H1 (cell line): ENCODE measurements around the gene EPHB1. TPM values are rescaled to one million over a fixed set of nuclear protein-coding genes. Genes with fewer than 3 reads are reported as not detected.

Experiments used
- polyA plus RNA-seq, 7 experiments: library from polyadenylated mRNA; depleted of rRNA in 3 of 7; stranded (reverse) in 5 of 7; unstranded in 2 of 7; fragments of >200 nt in 5 of 7; fragments of 200-250 nt in 2 of 7; gene quantifications; 1 replicate in 5 of 7; 2 replicates in 1 of 7; 4 replicates in 1 of 7; pipeline versions ENCODE4 v1.2.1 to v1.2.3, GENCODE V29; 2011 to 2013; ENCODE audit warnings: missing spikeins in 2 of 7, mixed read lengths in 2 of 7
- total RNA-seq: library from RNA; stranded (reverse); fragmentation: NEBNext Ultra II Directional; extraction: Animal tissue kit (Norgen Biotek cat#: 25700); gene quantifications from 2 replicates; pipeline ENCODE4 v1.2.1, GENCODE V29; 2021
- TF ChIP-seq, protein P1 (sequence below): fragments of 300-600 bp; sonication (generic); IDR thresholded peaks from 2 replicates; pipeline ENCODE4 v1.7.1; 2012; ENCODE audit warnings: low read length, moderate library complexity, mild to moderate bottlenecking, inconsistent platforms; ENCODE audit not compliant: insufficient replicate concordance

Gene EPHB1
- total and polyA plus RNA-seq, 2 of the 8 experiments (the other 6 are each of a cell fraction or from before 2014, with no cell fraction given), result 3.5 to 5.9 TPM

DNA sequence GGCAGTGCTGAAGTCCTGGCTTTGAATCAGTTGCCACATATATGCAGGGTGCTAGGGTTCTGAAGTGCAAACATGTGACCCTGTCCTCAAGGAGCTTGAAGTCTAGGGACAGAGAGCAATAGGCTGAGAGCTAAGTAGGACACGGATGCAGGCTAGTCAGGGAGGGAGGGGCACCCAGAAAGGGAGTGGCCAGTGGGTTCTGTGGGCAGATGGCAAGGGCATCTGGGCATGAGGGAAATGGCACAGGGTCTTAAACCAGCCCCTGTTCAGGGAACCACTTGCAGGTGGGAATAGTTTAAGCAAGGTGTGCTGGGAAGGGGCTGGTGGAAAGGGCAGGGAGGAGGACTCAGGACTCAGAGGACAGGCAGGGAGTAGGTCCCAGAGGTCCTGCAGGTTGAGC, 46.4 kb upstream of the EPHB1 start (continued):
- TF ChIP-seq, protein P1, sequence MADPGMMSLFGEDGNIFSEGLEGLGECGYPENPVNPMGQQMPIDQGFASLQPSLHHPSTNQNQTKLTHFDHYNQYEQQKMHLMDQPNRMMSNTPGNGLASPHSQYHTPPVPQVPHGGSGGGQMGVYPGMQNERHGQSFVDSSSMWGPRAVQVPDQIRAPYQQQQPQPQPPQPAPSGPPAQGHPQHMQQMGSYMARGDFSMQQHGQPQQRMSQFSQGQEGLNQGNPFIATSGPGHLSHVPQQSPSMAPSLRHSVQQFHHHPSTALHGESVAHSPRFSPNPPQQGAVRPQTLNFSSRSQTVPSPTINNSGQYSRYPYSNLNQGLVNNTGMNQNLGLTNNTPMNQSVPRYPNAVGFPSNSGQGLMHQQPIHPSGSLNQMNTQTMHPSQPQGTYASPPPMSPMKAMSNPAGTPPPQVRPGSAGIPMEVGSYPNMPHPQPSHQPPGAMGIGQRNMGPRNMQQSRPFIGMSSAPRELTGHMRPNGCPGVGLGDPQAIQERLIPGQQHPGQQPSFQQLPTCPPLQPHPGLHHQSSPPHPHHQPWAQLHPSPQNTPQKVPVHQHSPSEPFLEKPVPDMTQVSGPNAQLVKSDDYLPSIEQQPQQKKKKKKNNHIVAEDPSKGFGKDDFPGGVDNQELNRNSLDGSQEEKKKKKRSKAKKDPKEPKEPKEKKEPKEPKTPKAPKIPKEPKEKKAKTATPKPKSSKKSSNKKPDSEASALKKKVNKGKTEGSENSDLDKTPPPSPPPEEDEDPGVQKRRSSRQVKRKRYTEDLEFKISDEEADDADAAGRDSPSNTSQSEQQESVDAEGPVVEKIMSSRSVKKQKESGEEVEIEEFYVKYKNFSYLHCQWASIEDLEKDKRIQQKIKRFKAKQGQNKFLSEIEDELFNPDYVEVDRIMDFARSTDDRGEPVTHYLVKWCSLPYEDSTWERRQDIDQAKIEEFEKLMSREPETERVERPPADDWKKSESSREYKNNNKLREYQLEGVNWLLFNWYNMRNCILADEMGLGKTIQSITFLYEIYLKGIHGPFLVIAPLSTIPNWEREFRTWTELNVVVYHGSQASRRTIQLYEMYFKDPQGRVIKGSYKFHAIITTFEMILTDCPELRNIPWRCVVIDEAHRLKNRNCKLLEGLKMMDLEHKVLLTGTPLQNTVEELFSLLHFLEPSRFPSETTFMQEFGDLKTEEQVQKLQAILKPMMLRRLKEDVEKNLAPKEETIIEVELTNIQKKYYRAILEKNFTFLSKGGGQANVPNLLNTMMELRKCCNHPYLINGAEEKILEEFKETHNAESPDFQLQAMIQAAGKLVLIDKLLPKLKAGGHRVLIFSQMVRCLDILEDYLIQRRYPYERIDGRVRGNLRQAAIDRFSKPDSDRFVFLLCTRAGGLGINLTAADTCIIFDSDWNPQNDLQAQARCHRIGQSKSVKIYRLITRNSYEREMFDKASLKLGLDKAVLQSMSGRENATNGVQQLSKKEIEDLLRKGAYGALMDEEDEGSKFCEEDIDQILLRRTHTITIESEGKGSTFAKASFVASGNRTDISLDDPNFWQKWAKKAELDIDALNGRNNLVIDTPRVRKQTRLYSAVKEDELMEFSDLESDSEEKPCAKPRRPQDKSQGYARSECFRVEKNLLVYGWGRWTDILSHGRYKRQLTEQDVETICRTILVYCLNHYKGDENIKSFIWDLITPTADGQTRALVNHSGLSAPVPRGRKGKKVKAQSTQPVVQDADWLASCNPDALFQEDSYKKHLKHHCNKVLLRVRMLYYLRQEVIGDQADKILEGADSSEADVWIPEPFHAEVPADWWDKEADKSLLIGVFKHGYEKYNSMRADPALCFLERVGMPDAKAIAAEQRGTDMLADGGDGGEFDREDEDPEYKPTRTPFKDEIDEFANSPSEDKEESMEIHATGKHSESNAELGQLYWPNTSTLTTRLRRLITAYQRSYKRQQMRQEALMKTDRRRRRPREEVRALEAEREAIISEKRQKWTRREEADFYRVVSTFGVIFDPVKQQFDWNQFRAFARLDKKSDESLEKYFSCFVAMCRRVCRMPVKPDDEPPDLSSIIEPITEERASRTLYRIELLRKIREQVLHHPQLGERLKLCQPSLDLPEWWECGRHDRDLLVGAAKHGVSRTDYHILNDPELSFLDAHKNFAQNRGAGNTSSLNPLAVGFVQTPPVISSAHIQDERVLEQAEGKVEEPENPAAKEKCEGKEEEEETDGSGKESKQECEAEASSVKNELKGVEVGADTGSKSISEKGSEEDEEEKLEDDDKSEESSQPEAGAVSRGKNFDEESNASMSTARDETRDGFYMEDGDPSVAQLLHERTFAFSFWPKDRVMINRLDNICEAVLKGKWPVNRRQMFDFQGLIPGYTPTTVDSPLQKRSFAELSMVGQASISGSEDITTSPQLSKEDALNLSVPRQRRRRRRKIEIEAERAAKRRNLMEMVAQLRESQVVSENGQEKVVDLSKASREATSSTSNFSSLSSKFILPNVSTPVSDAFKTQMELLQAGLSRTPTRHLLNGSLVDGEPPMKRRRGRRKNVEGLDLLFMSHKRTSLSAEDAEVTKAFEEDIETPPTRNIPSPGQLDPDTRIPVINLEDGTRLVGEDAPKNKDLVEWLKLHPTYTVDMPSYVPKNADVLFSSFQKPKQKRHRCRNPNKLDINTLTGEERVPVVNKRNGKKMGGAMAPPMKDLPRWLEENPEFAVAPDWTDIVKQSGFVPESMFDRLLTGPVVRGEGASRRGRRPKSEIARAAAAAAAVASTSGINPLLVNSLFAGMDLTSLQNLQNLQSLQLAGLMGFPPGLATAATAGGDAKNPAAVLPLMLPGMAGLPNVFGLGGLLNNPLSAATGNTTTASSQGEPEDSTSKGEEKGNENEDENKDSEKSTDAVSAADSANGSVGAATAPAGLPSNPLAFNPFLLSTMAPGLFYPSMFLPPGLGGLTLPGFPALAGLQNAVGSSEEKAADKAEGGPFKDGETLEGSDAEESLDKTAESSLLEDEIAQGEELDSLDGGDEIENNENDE, result no peak
